GM12872 (cell line): Measurements from ENCODE around the gene EYS.

Experiments
- CTCF ChIP-seq: IDR thresholded peaks from 3 replicates; pipeline ENCODE4 v1.5.1; 2011; ENCODE audit warnings: low read depth, mild to moderate bottlenecking, low read length, moderate library complexity; ENCODE audit not compliant: insufficient read depth

The EYS gene

GRCh38 chr6:63795006-63795405 is 1912.0 kb downstream of the EYS start:
- TF ChIP-seq CTCF: no peak

GRCh38 chr6:63793465-63794137 is 1913.4 kb downstream of the EYS start:
- TF ChIP-seq CTCF: no peak

GRCh38 chr6:63792736-63793464 is 1914.1 kb downstream of the EYS start:
- no peak for TF ChIP-seq CTCF

- TF ChIP-seq CTCF: no peak
These were observed 1916.7 kb downstream of the EYS start for GRCh38 chr6:63790334-63790733.

GRCh38 chr6:63789699-63790098 is 1917.3 kb downstream of the EYS start:
- TF ChIP-seq CTCF: no peak

GRCh38 chr6:63788569-63788968 is 1918.5 kb downstream of the EYS start:
- TF ChIP-seq CTCF: no peak

- no peak for TF ChIP-seq CTCF
These were observed 1920.0 kb downstream of the EYS start for GRCh38 chr6:63787021-63787420.
